WI38 (cell line): ENCODE results near the gene KIAA0753.
A peak's percentile ranks its signal among the peaks of the same experiment; 100 is the strongest.
"Not testable (repeated sequence)": the region's sequence is repeated elsewhere in the genome, so short reads cannot be mapped to it uniquely, and the experiment has no call there.

Experiments used
- H3K4me3 ChIP-seq: 2 replicates; pipeline ENCODE4 v1.5.1; 2011; ENCODE audit warnings: low read depth, mild to moderate bottlenecking, control low read depth, low read length
- TF ChIP-seq, protein P1 (sequence below): IDR thresholded peaks from 2 replicates; pipeline ENCODE4 v1.5.1; 2012; ENCODE audit warnings: low read depth, mild to moderate bottlenecking, control low read depth, low read length

The KIAA0753 gene

GRCh38 chr17:6668727-6669425 lies 28.4 kb upstream of the KIAA0753 start:
- no peak overlapping the region for H3K4me3 ChIP-seq
- TF ChIP-seq, protein P1, sequence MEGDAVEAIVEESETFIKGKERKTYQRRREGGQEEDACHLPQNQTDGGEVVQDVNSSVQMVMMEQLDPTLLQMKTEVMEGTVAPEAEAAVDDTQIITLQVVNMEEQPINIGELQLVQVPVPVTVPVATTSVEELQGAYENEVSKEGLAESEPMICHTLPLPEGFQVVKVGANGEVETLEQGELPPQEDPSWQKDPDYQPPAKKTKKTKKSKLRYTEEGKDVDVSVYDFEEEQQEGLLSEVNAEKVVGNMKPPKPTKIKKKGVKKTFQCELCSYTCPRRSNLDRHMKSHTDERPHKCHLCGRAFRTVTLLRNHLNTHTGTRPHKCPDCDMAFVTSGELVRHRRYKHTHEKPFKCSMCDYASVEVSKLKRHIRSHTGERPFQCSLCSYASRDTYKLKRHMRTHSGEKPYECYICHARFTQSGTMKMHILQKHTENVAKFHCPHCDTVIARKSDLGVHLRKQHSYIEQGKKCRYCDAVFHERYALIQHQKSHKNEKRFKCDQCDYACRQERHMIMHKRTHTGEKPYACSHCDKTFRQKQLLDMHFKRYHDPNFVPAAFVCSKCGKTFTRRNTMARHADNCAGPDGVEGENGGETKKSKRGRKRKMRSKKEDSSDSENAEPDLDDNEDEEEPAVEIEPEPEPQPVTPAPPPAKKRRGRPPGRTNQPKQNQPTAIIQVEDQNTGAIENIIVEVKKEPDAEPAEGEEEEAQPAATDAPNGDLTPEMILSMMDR: no peak

- no peak overlapping the region for H3K4me3 ChIP-seq
- TF ChIP-seq, protein P1: no peak
Measured at GRCh38 chr17:6668219-6668618, 27.7 kb upstream of the KIAA0753 start.

DNA sequence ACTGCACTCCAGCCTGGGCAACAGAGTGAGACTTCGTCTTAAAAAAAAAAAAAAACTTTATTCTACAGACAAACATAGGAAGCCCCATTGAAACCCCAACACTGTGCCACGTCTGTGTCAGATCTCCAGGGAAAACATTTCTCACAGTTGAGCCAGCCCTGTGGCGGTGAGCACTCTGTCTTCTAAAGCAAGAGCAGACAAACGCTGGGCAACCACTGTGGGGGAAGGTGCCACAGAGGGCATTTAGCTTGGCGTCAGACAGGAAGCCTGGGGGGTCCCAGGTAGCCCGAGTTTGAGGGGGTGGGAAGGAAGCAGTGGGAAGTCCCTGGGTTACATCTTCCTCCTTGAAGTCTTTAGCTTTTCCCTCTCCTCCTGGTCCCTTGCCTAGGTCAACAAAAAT lies 27.0 kb upstream of the KIAA0753 start:
- TF ChIP-seq, protein P1: no peak
- H3K4me3 ChIP-seq: no peak overlapping the region

DNA sequence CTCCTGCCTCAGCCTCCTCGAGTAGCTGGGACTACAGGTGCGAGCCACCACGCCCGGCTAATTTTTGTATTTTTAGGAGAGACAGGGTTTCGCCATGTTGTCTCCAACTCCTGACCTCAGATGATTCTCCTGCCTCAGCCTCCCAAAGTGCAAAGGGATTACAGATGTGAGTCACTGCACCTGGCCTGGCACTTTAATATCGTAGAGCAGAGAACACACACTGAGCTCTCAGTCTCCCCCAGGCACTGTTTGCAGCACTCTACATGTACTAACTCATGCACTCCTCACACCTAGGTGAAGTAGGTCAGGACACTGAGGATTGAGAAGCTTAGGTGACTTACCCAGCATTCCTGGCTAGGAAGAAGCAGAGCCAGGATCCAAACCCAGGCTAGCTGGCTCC lies 26.0 kb upstream of the KIAA0753 start:
- TF ChIP-seq, protein P1: no peak
- no peak overlapping the region for H3K4me3 ChIP-seq

- TF ChIP-seq, protein P1: peak; percentile 97
- no peak overlapping the region for H3K4me3 ChIP-seq
Measured at GRCh38 chr17:6666077-6666521, 25.6 kb upstream of the KIAA0753 start.

DNA sequence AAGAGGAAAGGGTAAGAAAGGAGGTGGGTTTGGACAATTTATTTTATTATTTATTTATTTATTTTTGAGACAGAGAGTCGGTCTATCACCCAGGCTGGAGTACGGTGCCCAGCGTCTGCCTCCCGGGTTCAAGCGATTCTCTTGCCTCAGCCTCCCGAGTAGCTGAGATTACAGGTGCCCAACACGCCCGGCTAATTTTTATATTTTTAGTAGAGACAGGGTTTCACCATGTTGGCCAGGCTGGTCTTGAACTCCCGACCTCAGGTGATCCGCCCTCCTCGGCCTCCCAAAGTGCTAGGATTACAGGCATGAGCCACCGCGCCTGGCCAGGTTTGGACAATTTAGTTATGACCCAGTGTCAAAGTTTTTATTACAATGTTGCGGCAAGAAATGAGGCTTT lies 22.7 kb upstream of the KIAA0753 start:
- not testable (repeated sequence) for H3K4me3 ChIP-seq

DNA sequence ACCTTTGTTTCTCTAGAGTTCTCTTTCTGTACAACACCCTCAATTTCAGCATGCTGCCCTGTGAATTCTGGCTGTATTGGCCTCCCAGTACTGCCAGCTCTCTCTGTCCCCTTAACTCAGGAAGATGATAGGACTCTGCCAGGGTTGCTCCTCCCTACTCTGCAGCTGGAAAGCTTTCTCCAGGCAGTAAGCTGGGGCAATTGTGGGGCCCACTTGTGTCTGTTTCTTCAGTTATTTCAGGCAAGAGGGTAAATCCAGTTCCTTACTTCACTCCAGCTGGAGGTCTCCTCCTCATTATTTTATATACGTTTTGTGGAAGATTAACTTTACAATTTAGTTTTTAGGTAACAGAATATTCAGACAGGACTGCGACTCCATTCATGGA lies 20.9 kb upstream of the KIAA0753 start:
- TF ChIP-seq, protein P1: no peak
- no peak overlapping the region for H3K4me3 ChIP-seq
